Choroid plexus epithelial cell (primary cell): ENCODE results near the gene HSP90AB1.
A peak's percentile ranks its signal among the peaks of the same experiment; 100 is the strongest.

Experiments used
- DNase-seq: peaks from one replicate; pipeline ENCODE4 v3.0.0-alpha.2; 2010; ENCODE audit warnings: low read depth
- H3K4me3 ChIP-seq: 2 replicates; pipeline ENCODE4 v1.5.1; 2011; ENCODE audit warnings: low read depth, mild to moderate bottlenecking, control low read depth, low read length, moderate library complexity
- TF ChIP-seq, protein P1 (sequence below): conservative IDR thresholded peaks from 2 replicates; pipeline ENCODE4 v1.5.1; 2011; ENCODE audit warnings: low read depth, mild to moderate bottlenecking, control low read depth, inconsistent platforms, low read length, moderate library complexity

The HSP90AB1 gene

DNA sequence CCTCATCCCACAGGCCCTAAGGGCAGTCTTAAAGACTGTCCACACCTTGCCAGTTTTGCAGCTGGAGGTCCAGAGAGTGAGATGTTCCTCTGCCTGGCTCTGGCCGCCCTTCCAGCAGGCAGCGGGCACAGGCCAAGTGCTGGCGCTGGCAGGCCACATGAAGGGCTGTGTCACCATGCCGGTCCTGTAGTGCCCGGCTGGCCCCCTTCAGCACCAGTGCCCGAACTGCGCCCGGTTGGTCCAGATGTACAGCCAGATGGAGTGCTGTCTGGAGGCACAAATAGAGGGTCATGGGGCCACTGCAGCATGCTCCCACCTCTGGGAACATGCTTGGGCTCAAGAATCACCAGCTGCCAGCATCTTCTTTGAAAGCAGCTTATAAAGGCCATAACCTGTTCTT is 14.7 kb downstream of the HSP90AB1 start:
- no peak overlapping the region for H3K4me3 ChIP-seq
- no peak for DNase-seq
- TF ChIP-seq, protein P1, sequence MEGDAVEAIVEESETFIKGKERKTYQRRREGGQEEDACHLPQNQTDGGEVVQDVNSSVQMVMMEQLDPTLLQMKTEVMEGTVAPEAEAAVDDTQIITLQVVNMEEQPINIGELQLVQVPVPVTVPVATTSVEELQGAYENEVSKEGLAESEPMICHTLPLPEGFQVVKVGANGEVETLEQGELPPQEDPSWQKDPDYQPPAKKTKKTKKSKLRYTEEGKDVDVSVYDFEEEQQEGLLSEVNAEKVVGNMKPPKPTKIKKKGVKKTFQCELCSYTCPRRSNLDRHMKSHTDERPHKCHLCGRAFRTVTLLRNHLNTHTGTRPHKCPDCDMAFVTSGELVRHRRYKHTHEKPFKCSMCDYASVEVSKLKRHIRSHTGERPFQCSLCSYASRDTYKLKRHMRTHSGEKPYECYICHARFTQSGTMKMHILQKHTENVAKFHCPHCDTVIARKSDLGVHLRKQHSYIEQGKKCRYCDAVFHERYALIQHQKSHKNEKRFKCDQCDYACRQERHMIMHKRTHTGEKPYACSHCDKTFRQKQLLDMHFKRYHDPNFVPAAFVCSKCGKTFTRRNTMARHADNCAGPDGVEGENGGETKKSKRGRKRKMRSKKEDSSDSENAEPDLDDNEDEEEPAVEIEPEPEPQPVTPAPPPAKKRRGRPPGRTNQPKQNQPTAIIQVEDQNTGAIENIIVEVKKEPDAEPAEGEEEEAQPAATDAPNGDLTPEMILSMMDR, result no peak

DNA sequence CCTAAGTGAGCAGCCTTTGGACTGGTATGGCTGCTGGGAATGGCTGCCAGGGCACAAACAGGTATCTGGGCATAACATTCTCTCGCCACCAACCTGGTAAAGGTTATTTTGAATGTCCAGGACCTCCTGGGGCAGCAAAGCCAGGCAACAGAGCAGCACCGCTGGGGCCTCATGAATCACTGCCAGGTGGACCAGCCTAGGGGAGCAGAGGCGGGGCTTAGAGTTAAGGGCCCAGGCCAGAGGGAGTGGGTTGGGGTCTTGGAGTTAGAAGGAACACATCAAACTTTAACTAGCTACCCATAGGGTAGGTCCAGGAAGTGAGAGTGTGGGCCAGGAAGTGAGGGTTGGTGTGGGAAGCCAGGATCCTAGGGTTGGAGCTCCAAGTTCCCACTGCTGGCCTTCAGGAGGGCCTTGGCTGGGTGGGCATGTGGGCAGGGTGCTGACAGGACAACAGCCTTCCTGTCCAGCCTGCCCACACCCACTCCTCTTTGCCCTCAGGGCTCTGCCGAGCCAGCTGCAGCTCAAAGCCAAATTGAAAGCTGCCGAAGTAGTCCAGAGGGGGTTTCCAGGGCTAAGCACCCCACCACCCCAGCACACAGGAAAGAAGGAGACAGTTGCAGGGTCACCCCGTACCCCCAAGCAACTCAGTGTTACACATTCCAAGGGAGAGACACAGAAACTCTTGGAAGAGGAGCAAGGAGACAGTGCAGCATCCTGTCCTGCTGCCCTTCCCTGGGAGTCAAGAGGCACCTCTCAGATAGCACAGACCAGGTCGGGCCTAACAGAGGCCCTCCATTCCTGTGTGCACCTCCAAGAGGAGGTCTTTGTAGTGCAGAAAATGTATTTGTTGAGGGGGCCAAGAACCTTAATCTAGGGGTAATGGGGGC is 15.8 kb downstream of the HSP90AB1 start:
- H3K4me3 ChIP-seq, result peak overlapping the region; percentile 75
- TF ChIP-seq, protein P1, result no peak
- DNase-seq, result no peak

DNA sequence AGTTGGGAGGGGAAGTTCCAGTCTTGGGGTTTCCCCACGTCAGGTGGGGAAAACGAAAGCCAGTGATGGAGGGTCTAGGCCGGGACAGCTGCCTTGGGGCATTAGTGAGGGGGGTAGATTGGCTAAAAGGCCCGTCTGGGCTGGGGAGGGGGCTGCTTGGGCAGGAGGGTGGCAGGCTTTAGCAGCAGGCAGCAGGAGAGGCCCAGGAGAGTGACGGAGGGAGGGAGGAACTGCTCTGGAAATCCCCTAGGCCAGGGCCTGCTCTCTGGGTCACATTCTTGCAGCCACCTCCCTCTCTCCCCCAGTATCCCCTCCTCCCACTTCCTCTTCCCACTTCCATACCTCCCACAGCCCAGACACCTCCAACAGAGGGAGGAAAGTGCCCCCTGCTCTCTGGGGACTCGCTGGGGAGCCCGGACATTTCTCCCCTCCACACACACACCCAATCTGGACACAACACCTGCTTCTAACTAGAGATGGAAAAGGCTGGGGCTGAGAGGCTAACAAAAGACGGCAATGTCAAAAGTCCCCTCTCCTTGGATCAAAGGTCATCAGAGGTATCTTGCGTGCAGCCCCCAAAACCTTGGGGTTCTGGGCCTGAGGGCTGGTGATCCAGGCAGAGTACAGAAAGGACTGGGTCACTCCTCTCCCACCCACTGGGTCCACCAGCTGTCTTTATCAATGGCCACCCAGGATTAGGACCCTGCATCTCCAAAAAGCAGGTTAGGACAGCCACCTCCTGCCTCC is 16.6 kb downstream of the HSP90AB1 start:
- DNase-seq, result peak; percentile 62
- peak overlapping the region; percentile 75 for H3K4me3 ChIP-seq
- TF ChIP-seq, protein P1, result no peak

- TF ChIP-seq, protein P1, result no peak
- H3K4me3 ChIP-seq, result peak overlapping the region; percentile 75
- DNase-seq, result no peak
These were observed 17.5 kb downstream of the HSP90AB1 start for GRCh38 chr6:44264154-44265006.

DNA sequence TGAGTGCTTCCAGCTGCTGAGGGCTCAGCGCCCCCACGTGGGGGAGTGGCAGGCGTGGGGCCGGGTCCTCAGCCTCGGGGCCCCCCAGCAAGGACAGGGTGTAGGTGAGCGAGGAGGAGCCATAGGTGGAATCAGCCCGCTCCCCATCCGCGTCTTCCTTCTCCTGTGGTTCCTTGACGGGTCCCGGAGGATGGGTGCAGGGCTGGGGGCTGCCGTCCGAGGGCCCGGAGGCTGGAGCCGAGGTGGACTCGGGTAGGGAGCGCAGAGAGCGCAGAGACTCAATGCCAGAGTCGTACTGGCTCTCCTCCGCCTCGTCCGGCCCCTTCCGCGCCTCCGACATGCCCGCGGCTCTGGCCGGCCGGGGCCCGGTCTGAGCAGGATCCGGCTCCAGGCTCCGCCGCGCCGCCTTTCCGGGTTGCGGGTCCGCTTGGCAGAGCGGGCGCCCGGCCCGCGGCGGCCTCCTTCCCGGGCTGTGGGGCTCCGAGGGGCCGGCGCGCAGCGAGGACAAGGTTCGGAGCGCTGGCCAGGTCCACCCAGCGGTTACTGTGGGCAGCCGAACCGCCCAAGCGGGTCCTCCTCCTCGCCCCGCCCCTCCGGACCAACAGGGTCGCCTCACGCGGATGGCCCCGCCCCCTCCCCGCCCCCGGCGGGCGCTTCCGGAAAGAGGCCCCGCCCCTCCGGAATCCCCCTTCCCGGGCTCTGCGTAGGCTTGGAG is 18.3 kb downstream of the HSP90AB1 start, which contains the start of gene NFKBIE:
TSS of gene NFKBIE (minus strand) at position 545 of the 715 bp plus-strand sequence. CDS start at position 340, 205 bp downstream.
- peak within 1 kb of the TSS; percentile 75 for H3K4me3 ChIP-seq
- TF ChIP-seq, protein P1, result peak; percentile 36
- peak; percentile 93 for DNase-seq

- no peak overlapping the region for H3K4me3 ChIP-seq
- TF ChIP-seq, protein P1, result no peak
- DNase-seq, result no peak
These were observed 18.9 kb downstream of the HSP90AB1 start for GRCh38 chr6:44265722-44266233.
